GOT3 (cell line): ENCODE measurements around the gene EME2.

ENCODE experiments used
- DNase-seq: peaks from one replicate; lab custom pipeline; 2025; ENCODE audit warnings: mixed read lengths; lab: John Stamatoyannopoulos, UW

The EME2 gene

DNA sequence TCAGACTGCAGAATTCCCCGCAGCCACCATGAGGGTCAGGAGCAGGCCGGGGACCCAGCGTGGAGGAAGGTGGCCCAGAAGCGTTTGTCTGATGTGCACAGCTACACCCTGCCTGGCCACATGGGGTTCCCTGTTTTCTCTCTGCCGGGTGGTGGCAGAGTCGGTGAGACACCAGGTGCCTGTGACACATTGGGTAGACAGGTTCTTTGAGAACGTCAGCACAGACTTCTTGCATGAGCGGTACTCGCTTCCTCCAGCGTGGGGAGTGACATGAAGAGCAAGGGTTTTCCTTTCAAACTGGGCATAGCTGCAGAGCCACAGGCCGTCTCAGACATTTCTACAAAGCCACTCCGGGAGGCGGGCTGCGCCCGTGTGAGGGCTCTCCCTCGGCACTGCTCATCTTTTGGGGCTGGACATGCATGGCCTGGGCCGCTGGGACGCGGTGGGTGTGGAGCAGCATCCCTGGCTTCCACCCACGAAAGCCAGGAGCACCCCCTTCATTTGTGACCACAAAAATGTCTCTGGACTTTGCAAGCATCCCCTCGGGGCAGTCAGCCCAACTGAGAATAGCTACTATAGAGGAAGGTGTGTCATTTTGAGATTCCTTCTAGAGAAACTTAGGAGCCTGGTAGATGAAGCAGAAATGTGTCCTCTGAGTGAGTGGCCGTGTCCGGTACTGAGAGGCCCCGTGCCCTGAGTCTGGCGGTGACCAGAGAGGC lies 27.3 kb upstream of the EME2 start:
- DNase-seq, result no peak

DNA sequence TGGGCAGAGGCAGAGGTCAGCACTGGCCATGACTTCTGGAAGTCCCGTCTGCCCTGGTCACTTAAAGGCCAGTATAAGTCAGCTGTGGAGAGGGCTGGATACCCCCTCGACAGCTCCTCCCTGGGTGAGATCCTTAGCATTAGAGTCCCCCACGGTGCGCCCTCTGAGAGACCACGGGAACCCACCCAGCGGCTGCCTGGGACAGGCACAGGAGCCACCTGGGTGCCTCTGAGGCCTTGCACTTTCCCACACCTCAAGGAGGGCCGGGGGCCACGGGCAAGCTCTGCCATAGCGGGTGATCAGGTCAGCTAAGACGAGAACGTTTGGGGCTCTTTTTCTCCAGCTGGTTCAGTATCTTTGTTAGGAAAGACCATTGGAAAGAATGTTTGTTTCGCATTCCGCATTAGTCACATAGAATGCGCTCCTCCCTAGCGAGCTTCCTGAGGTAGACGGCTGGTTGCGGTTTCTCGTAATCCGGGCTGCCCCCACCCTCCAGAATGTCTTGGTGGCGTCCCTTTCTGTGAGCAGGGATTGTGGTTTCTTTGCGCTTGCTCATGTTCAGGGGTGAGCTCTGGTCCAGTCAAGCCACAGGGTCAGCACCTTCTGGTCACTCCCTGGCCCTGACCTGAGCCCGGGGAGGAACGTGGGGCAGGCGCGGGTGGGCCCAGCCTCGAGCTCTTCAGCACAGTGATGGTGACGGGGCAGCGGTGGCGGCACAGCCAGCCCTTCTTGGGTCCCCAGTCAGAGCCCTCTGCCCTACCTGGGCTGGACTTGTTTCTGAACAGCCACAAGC lies 26.5 kb upstream of the EME2 start:
- DNase-seq, result no peak

DNA sequence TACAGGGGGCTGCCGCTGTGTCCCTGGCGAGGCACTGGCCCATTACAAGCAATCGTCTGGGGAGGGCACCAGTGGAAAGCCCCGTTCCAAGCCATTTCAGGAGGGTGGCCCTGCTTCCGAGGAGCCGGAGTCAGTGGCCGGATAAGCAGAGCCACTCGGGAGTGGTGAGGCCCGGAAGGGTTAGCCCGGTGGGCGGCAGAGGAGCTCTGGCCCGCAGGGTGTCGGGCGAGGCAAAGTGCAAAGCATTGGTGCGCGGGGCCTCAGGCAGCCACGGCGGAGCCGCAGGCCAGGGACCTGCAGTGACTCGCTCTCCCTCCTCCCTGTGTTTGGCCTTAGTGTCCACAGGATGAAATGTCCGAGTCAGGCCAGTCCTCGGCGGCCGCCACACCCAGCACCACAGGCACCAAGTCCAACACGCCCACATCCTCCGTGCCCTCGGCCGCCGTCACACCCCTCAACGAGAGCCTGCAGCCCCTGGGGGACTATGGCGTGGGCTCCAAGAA lies 25.9 kb upstream of the EME2 start:
- no peak for DNase-seq

DNA sequence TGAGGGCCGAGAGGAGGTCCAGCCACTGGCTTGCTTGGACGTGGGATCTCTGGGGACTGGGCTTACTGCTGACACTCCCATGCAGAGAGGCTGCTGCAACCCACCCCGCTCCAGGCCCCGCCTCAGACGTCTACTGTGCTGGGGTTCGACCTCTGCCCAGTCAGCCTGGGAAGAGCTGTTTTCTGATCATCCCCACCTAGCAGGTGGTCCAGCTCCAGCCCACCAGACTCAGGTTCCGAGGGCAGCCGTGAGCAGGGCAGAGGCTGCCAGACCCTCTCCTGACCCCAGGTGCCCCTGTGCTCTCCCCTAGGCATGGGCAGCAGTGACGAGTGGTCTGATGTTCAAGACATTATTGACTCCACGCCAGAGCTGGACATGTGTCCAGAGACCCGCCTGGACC lies 24.7 kb upstream of the EME2 start:
- no peak for DNase-seq

DNA sequence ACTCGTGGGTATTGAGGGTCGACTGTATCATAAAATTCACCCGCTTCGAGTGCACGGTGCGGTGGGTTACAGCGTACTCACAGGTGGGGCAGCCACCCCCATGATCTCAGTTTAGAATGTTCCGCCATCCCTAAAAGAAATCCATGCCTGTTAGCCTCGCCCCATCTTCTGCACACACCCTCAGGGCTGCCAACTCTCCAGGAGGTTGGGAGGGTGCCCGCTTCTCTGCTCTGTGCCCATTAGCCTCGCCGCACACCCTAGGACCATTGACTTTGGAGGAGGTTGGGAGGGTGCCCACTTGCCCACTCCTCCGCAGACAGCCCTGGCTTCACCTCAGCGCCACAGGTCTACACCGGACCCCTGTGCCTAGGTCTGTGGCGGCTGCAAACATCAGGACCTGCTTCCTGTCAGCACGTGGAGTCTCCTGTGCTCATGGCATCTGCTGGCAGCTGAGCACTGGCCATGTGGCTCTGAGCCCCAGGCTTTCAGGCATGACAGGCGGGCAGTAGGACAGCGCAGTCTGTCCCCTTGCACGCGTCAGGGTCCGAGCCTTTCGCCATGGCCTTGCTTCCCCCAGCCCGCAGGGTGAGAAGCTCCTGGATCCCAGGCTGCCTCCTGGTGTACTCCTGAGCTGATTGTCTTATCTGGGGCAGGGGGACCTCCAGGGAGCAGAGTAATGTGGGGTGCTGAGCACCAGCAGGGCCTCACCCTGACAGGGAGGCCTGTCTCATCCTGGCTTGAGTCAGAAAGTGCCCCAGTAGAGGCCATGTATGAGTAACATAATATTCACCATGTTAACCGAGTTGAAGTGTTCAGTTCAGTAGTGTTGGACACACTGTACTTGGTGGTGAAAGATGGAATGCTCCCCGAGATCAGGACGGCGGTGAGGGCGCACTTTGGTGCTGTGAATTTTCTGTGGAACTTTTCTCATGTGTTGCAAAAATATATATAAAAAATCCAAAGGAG lies 23.2 kb upstream of the EME2 start:
- no peak for DNase-seq

DNA sequence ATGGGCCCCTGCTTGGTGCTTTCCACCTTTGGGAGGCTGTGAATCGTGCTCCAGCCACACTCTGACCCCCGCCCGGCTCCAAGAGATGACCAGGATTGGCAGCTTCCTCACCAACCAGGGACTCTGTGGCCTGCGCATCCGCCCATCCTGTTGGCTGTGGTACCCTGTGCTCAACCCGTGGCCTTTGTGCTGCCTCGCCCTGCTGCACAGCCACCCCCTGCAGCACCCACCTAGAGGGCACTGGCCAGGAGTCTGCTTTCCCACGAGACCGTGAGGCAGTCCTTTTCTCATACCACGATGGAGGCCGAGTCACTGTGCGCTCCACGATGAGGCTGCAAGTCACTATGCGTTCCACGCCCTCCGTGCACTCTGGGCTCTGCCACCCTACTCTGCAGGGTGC lies 20.7 kb upstream of the EME2 start:
- no peak for DNase-seq

DNA sequence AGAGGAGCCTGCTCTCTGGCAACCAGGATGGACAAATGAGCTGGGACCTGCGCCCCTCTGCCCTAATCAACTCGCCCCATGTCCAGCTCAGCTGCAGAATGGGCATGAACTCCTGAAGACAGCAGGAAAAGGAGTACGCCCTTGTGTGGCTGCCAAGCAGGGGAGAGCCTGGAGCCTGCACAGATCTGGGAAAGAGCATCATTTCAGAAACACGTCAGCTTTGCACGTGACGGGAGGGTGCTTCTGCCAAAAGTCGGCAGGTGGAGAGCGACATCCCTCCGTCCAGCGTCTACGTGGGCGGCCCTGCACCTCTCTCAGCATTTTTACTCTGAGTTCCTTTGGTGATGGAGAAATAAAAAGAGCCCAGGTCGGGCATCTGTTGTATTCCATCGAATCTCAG lies 19.8 kb upstream of the EME2 start:
- no peak for DNase-seq

DNA sequence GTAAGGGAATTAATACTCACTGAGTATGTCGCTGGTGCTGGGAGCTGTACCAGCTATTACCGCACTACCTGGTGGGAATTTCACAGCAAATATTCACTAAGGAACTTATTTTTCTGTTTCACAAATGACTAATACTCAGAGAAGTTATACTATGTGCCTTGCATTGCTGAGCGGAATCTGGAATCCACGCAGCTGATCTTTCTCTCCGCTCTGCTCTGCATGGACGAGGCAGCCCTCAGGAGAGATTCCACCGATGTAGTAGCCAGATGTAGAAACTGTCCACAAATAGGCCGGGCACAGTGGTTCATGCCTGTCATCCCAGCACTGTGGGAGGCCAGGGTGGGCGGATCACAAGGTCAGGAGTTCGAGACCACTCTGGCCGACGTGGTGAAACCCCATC lies 18.4 kb upstream of the EME2 start:
- DNase-seq, result no peak

DNA sequence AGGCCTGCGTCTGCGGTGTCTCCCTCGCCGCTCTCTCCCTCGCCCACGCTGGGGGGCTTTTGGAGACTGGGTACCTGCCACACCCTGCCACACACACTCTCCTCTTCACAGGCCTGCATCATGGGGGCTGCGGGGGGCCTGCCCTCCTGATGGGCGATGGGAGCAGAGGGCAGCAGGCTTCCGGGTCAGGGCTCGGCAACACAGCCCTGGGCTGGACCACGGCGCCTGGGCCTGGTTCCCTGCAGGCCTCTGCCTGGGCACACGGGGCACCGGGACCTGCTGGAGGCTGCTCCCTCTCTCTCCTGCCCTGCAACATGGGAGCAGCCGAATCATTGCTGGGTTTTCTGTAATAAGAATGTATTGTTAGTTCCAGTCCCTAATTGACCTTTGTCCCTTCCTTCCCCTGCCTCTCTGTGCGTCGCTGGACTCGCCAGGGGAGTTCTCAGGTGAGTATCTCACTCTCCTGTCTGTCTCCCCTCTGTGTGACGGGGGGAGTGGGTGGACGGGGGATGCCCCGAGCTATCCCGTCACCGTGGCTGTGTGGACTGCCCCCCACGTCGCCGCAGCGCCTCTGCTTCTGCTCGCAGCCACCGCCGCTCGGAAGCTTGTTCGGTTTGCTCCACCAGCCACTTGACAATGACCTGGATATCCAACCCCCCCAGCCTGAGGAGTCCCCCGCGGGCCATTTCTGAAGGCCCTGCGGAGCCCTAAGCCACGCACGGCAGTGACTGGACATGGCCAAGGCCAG lies 14.7 kb upstream of the EME2 start:
- DNase-seq, result no peak

DNA sequence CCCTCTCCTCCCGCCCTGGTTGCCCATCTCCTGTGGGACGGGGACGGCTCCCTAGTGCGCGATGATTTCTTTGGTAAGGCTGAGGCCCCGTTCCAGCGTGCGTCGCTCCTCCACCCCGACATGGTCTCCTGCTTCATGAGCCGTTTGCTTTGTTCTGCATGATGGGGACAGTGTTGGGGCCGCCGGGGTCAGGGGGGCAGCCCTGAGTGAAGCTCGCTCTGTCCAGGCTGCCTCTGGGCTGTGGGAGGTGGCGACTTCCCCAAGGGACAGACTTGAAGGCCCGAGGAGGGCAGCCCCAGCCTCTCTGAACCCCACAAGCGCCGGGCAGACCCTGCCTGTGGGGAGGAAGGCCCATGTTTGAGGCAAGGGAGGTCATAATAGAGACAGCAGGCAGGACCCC lies 13.7 kb upstream of the EME2 start:
- DNase-seq, result no peak

DNA sequence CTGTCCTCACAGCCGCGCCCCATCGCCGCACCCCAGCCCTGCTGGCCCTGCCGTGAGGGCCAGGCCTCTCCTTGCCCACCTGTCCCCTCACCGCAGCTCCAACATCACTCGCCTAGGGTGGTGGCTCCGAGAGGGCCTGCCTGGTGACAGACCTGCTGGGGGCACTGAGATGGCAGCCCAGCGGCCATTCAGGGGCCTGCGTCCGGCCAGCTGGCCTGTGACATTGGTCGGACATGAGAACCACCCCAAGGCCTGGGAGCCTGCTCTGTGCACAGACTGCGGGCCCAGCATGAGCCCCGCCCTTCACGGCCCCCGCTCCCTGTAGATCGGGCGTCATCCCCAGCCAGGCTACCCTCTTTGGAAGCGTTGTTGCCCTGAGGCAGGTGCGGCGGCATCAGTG lies 13.1 kb upstream of the EME2 start:
- DNase-seq, result no peak

DNA sequence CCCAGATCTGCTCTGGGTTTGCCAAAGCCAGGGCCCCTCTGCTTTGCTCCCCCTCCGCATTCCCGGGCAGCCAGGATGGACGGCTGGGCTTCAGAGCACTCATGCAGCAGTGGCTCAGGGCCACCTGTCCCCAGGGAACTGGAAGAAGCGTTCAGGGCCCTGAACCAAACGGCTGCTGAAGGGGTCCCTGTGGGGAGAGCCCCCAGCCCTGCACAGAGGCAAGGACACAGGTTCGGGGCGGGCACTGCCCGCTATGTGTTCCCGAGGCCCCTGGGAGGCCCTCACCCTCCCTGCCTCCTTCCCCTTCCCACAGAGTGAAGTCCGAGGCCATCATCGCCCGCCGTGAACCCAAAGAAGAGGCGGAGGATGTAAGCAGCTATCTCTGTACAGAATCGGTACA lies 11.7 kb upstream of the EME2 start:
- no peak for DNase-seq

DNA sequence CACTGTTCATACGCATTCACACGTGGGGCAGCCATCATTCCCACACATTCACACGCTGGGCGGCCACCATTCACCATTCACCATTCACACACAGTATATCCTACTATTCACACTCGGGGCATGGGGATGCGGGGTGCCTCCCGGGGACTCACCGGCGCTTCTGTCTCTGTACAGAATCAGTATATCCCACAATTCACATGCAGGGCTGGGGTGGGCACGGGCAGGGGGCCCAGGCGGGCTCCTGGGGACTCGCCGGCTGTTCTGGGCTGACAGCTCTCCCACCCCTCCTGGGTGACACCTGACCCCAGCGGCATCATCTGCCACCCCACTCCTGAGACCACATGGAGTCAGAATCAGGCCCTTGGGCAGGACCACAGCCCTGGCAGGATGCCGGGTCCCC lies 10.9 kb upstream of the EME2 start:
- no peak for DNase-seq

DNA sequence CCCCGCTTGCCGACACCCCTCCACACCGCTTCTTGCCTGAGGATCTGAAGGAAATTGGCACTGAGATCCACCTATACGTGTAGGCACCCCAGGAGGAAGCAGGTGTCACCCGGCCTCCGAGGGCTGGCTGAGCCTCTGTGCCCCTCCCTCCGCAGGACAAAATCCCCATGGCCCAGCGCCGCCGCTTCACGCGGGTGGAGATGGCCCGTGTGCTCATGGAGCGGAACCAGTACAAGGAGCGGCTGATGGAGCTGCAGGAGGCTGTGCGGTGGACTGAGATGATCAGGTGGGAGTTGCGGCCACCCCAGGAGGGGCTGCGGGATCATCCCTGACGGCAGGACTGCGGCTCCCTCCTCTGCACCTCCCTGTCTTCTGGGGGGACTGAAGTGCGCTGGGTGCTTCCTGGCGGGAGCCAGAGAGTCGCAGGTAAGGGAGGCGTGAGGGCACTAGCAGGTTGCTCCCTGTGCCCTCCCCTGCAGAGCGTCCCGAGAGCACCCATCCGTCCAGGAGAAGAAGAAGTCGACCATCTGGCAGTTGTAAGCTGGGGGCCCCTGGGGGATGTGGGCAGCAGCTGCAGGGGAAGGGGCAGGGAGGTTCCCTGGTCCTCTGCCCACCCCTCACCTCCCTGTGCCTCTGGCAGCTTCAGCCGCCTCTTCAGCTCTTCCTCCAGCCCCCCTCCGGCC lies 10.3 kb upstream of the EME2 start:
- DNase-seq, result no peak

DNA sequence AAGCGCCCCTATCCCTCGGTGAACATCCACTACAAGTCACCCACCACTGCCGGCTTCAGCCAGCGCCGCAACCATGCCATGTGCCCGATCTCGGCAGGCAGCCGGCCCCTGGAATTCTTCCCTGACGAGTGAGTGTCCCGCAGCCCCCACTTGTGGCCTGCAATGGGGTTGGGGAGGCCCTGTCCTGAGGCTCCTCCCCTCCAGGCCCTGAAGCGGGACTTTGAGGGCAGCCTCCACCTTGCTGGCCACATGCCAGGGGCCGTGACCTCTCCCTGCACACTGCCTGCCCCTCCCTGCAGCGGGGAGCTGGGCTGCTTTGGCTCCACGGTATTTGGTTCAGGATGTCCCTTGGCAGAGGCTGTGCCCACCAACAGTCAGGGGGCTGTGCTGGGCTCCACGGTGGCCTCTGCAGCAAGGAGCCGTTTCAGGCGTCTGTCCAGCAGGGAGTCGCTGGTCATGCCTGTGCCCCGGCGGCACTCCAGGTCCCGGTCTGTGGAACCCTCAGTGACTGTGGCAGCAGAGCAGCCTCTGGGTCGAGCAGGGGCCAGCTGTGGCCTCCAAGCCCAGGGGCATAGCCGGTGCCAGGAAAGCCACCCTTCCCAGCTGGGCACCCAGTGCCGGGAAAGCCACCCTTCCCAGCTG lies 9.6 kb upstream of the EME2 start:
- no peak for DNase-seq

DNA sequence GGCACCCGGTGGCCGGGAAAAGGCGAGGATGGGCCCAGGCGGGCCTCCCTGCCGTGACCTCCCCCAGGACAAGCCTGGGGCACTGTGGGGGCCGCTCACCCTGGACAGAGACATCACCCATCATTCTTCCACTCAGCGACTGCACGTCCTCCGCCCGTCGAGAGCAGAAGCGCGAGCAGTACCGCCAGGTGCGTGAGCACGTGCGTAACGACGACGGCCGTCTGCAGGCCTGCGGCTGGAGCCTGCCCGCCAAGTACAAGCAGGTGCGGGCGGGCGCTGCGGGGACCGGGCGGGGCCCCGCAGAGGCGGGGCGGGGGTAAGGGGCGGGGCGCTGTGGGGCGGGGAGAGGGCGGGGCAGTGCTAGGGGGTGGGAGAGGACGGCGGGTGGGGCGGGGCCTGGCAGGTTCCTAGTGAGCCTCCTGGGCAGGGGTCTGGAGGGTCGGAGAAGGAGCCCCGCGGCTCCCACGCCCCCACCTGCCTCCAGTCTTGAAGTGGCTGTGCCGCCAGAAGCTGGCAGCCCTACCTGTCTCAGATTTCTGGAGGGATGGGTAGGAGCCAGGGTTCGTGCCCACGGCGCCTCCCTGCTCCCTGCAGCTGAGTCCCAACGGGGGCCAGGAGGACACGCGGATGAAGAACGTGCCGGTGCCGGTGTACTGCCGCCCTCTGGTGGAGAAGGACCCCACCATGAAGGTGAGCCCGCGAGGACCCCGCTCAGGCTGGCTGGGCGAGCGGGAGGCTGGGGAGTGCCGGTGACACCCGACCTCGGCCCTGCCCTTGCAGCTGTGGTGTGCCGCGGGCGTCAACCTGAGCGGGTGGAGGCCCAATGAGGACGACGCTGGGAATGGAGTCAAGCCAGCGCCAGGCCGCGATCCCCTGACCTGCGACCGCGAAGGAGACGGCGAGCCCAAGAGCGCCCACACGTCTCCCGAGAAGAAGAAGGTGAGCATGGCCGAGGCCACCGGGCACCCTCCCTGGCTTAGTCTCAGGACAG lies 8.8 kb upstream of the EME2 start:
- no peak for DNase-seq

DNA sequence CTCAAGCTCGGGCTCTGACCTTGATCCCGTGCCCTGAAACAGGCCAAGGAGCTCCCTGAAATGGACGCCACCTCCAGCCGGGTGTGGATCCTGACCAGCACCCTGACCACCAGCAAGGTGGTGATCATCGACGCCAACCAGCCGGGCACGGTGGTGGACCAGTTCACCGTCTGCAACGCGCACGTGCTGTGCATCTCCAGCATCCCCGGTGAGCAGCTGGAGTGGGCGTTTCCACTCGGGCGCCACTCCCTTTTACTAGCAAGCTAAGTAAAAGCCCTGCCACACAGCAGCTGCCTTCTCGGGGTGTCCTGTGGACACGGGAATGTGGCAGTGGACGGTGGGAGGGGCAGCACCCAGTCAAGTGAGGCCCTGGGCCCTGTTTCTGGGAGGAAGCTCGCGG lies 7.6 kb upstream of the EME2 start:
- DNase-seq, result no peak

DNA sequence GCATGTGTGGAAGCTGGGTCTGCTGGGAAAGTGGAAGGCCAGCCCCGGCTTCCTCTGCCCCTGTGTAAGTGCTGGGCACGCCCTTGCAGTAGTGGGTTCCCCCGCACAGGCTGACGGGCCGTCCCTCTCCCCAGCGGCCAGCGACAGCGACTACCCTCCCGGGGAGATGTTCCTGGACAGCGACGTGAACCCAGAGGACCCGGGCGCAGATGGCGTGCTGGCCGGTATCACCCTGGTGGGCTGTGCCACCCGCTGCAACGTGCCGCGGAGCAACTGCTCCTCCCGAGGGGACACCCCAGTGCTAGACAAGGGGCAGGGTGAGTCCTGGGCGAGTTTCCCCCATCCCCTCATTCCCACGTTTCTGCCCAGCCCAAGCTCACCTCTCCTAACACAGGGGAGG lies 6.8 kb upstream of the EME2 start:
- DNase-seq, result no peak

DNA sequence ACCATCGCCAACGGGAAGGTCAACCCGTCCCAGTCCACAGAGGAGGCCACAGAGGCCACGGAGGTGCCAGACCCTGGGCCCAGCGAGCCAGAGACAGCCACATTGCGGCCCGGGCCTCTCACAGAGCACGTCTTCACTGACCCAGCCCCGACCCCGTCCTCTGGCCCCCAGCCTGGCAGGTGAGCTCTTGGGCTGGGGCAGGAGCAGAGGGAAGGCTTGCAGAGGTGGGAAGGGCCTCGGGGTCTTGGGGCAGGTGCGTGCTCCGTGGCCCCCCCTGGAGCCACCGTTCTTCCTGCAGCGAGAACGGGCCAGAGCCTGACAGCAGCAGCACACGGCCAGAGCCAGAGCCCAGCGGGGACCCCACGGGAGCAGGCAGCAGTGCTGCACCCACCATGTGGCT lies 6.4 kb upstream of the EME2 start:
- no peak for DNase-seq
